Thymus (tissue), 11 donors: ENCODE results near the gene PPARD. TPM values are rescaled to one million over a fixed set of nuclear protein-coding genes. Genes with fewer than 3 reads are reported as not detected.
"Not testable (repeated sequence)": the region's sequence is repeated elsewhere in the genome, so short reads cannot be mapped to it uniquely, and the experiment has no call there.

Experiments used
- DNase-seq, 9 donors: peaks; one replicate each; pipeline ENCODE4 v3.0.0-alpha.2; 2013; ENCODE audit warnings: low spot score in 9 of 9, low read depth in 6 of 9, missing footprints in 1 of 9
- H3K27ac ChIP-seq, 2 donors: one replicate each; pipeline ENCODE4 v1.5.1; 2013; ENCODE audit warnings: control low read depth in 1 of 2, low read depth in 1 of 2, low read length in 1 of 2, mild to moderate bottlenecking in 1 of 2, moderate library complexity in 1 of 2
- H3K27me3 ChIP-seq, 2 donors: one replicate each; pipeline ENCODE4 v1.5.1; 2013; ENCODE audit warnings: low read length in 1 of 2; ENCODE audit not compliant: control insufficient read depth in 2 of 2, insufficient read depth in 1 of 2
- H3K36me3 ChIP-seq, 2 donors: one replicate each; pipeline ENCODE4 v1.5.1; 2013; ENCODE audit warnings: low read length in 1 of 2, mild to moderate bottlenecking in 1 of 2, moderate library complexity in 1 of 2; ENCODE audit not compliant: control insufficient read depth in 2 of 2, insufficient read depth in 2 of 2
- H3K4me1 ChIP-seq, 2 donors: one replicate each; pipeline ENCODE4 v1.5.1; 2013; ENCODE audit warnings: low read length in 2 of 2; ENCODE audit not compliant: control insufficient read depth in 2 of 2, insufficient read depth in 2 of 2
- H3K4me3 ChIP-seq, 2 donors: one replicate each; pipeline ENCODE4 v1.5.1; 2013; ENCODE audit warnings: low read length in 2 of 2, control low read depth in 1 of 2, mild to moderate bottlenecking in 1 of 2
- H3K9me3 ChIP-seq, 2 donors: one replicate each; pipeline ENCODE4 v1.5.1; 2013; ENCODE audit warnings: low read length in 1 of 2, mild to moderate bottlenecking in 1 of 2; ENCODE audit not compliant: control insufficient read depth in 2 of 2, insufficient read depth in 1 of 2
- WGBS: extraction: QIAGEN DNeasy Blood & Tissue Kit; methylation state at CpG from one replicate; pipeline ENCODE4 v1.1.7; 2013; 5-methylcytosine and 5-hydroxymethylcytosine counted together
- polyA plus RNA-seq: library from polyadenylated mRNA; stranded (reverse); fragments of 200-250 nt; gene quantifications from one replicate; pipeline ENCODE4 v1.2.3, GENCODE V29; 2013
- total RNA-seq: library from RNA; stranded (reverse); fragments of 120-200 nt; gene quantifications from one replicate; pipeline ENCODE4 v1.2.4, GENCODE V29; 2013
- donor health status: healthy.

The PPARD gene
- total and polyA plus RNA-seq, 2 donors = 2.3 to 15.8 TPM

- peaks cover 0 to 17% of the 10 kb centered on the region in 2 donors for H3K9me3 ChIP-seq
- WGBS = 93% methylated on average over 3 of the region's 3 CpGs
- H3K27ac ChIP-seq, H3K27me3 ChIP-seq, H3K36me3 ChIP-seq, DNase-seq, H3K4me1 ChIP-seq, H3K4me3 ChIP-seq: not testable (repeated sequence)
Observed at GRCh38 chr6:35432702-35433101, 90.3 kb downstream of the PPARD start.

GRCh38 chr6:35435074-35435837 lies 92.9 kb downstream of the PPARD start:
- DNase-seq = no peak
- WGBS = 95% methylated on average over 16 of the region's 16 CpGs
- no peaks in the 10 kb centered on the region for H3K9me3 ChIP-seq
- no peak overlapping the region for H3K27ac ChIP-seq
- H3K27me3 ChIP-seq = no peaks in the 10 kb centered on the region
- H3K4me1 ChIP-seq = no peaks in the 10 kb centered on the region
- no peak overlapping the region for H3K4me3 ChIP-seq
- no peaks in the 10 kb centered on the region for H3K36me3 ChIP-seq

- H3K9me3 ChIP-seq = no peaks in the 10 kb centered on the region
- H3K36me3 ChIP-seq = no peaks in the 10 kb centered on the region
- H3K27ac ChIP-seq = no peak overlapping the region
- no peaks in the 10 kb centered on the region for H3K27me3 ChIP-seq
- no peak for DNase-seq
- H3K4me1 ChIP-seq = no peaks in the 10 kb centered on the region
- WGBS = 93% methylated on average over 8 of the region's 8 CpGs
- no peak overlapping the region for H3K4me3 ChIP-seq
Observed at GRCh38 chr6:35436071-35436857, 93.9 kb downstream of the PPARD start.

GRCh38 chr6:35438378-35439065 lies 96.2 kb downstream of the PPARD start:
- not testable (repeated sequence) for H3K36me3 ChIP-seq, H3K9me3 ChIP-seq, H3K4me1 ChIP-seq, H3K27me3 ChIP-seq, H3K27ac ChIP-seq, DNase-seq, H3K4me3 ChIP-seq
- WGBS = 97% methylated on average over 7 of the region's 7 CpGs

- 70% methylated on average over 3 of the region's 3 CpGs for WGBS
- Histone ChIP-seq H3K4me1 (no peaks in the 10 kb centered on the region), H3K27ac (no peak overlapping the region), H3K36me3 (no peaks in the 10 kb centered on the region), H3K4me3 (no peak overlapping the region), H3K9me3 (no peaks in the 10 kb centered on the region), H3K27me3 (no peaks in the 10 kb centered on the region)
- no peak for DNase-seq
Observed at GRCh38 chr6:35439308-35439707, 97.0 kb downstream of the PPARD start.

GRCh38 chr6:35441205-35441604 lies 98.8 kb downstream of the PPARD start:
- no peak for DNase-seq
- no peaks in the 10 kb centered on the region for H3K4me1 ChIP-seq
- H3K36me3 ChIP-seq = no peaks in the 10 kb centered on the region
- no peaks in the 10 kb centered on the region for H3K27me3 ChIP-seq
- WGBS = 100% methylated on average over 3 of the region's 3 CpGs
- H3K4me3 ChIP-seq = no peak overlapping the region
- H3K27ac ChIP-seq = no peak overlapping the region
- H3K9me3 ChIP-seq = no peaks in the 10 kb centered on the region

GRCh38 chr6:35441642-35442041 lies 99.3 kb downstream of the PPARD start:
- Histone ChIP-seq H3K4me1 (no peaks in the 10 kb centered on the region), H3K36me3 (no peaks in the 10 kb centered on the region), H3K4me3 (no peak overlapping the region), H3K9me3 (no peaks in the 10 kb centered on the region), H3K27me3 (no peaks in the 10 kb centered on the region), H3K27ac (no peak overlapping the region)
- WGBS = 96% methylated on average over 4 of the region's 4 CpGs
- DNase-seq = no peak

- Histone ChIP-seq H3K4me1 (no peaks in the 10 kb centered on the region), H3K27ac (no peak overlapping the region), H3K27me3 (no peaks in the 10 kb centered on the region), H3K4me3 (no peak overlapping the region), H3K9me3 (no peaks in the 10 kb centered on the region), H3K36me3 (no peaks in the 10 kb centered on the region)
- 96% methylated on average over 5 of the region's 5 CpGs for WGBS
- no peak for DNase-seq
Observed at GRCh38 chr6:35442693-35443092, 100.3 kb downstream of the PPARD start.
